Measurements from ENCODE around the gene GABPB1.

Gene GABPB1

GRCh38 chr15:50277370-50277769 lies 77.6 kb downstream of the GABPB1 start:
- DNase-seq (ENCODE audit: low spot score): no peak

- no peak for DNase-seq (ENCODE audit: low spot score)
Measured at GRCh38 chr15:50275908-50276307, 79.1 kb downstream of the GABPB1 start.

GRCh38 chr15:50275091-50275490 lies 79.9 kb downstream of the GABPB1 start:
- no peak for DNase-seq (ENCODE audit: low spot score)

- DNase-seq (ENCODE audit: low spot score): no peak
Measured at GRCh38 chr15:50267577-50267976, 87.4 kb downstream of the GABPB1 start.

GRCh38 chr15:50265620-50266019 lies 89.4 kb downstream of the GABPB1 start, which contains the start of gene HDC:
HDC (minus strand) TSS chr15:50265726; CDS start chr15:50265623, 103 bp downstream.
- DNase-seq (ENCODE audit: low spot score): no peak

- no peak for DNase-seq (ENCODE audit: low spot score)
Measured at GRCh38 chr15:50262533-50262932, 92.5 kb downstream of the GABPB1 start.

GRCh38 chr15:50261981-50262380 lies 93.0 kb downstream of the GABPB1 start:
- no peak for DNase-seq (ENCODE audit: low spot score)

GRCh38 chr15:50260969-50261496 lies 94.0 kb downstream of the GABPB1 start:
- no peak for DNase-seq (ENCODE audit: low spot score)

- DNase-seq (ENCODE audit: low spot score): no peak
Measured at GRCh38 chr15:50259276-50259675, 95.7 kb downstream of the GABPB1 start.

GRCh38 chr15:50257924-50258323 lies 97.1 kb downstream of the GABPB1 start:
- DNase-seq (ENCODE audit: low spot score): peak; percentile 12

GRCh38 chr15:50257332-50257731 lies 97.7 kb downstream of the GABPB1 start:
- DNase-seq (ENCODE audit: low spot score): no peak

- DNase-seq (ENCODE audit: low spot score): no peak
Measured at GRCh38 chr15:50256188-50257041, 98.6 kb downstream of the GABPB1 start.

GRCh38 chr15:50252556-50252955 lies 102.4 kb downstream of the GABPB1 start:
- DNase-seq (ENCODE audit: low spot score): no peak

- DNase-seq (ENCODE audit: low spot score): no peak
Measured at GRCh38 chr15:50251638-50252182, 103.3 kb downstream of the GABPB1 start.

GRCh38 chr15:50250760-50251394 lies 104.1 kb downstream of the GABPB1 start:
- no peak for DNase-seq (ENCODE audit: low spot score)

- DNase-seq (ENCODE audit: low spot score): no peak
Measured at GRCh38 chr15:50249704-50250103, 105.3 kb downstream of the GABPB1 start.

GRCh38 chr15:50248994-50249582 lies 105.9 kb downstream of the GABPB1 start:
- DNase-seq (ENCODE audit: low spot score): no peak

GRCh38 chr15:50247819-50248655 lies 107.0 kb downstream of the GABPB1 start:
- DNase-seq (ENCODE audit: low spot score): peak; percentile 65

GRCh38 chr15:50246631-50247030 lies 108.4 kb downstream of the GABPB1 start:
- no peak for DNase-seq (ENCODE audit: low spot score)

- no peak for DNase-seq (ENCODE audit: low spot score)
Measured at GRCh38 chr15:50244959-50245624, 109.9 kb downstream of the GABPB1 start.

GRCh38 chr15:50244153-50244552 lies 110.8 kb downstream of the GABPB1 start:
- DNase-seq (ENCODE audit: low spot score): no peak
